IPS DF 6.9 (cell line): ENCODE measurements around the gene MARCHF3.

Source experiments
- DNase-seq: peaks from one replicate; pipeline ENCODE4 v3.0.0-alpha.2; 2013; ENCODE audit warnings: low read depth, low spot score
- H3K27ac ChIP-seq: one replicate; pipeline ENCODE4 v1.5.1; 2013; ENCODE audit warnings: low read length, control low read depth
- H3K27me3 ChIP-seq: 2 replicates; pipeline ENCODE4 v1.6.1; 2013; ENCODE audit warnings: mild to moderate bottlenecking, low read length; ENCODE audit not compliant: control insufficient read depth, insufficient read depth
- H3K36me3 ChIP-seq: 2 replicates; pipeline ENCODE4 v1.6.1; 2013; ENCODE audit warnings: low read length; ENCODE audit not compliant: control insufficient read depth, insufficient read depth
- H3K4me1 ChIP-seq: 2 replicates; pipeline ENCODE4 v1.6.1; 2013; ENCODE audit warnings: low read length; ENCODE audit not compliant: control insufficient read depth, insufficient read depth
- H3K4me3 ChIP-seq: 2 replicates; pipeline ENCODE4 v1.5.1; 2013; ENCODE audit warnings: mild to moderate bottlenecking, low read length
- H3K9me3 ChIP-seq: 2 replicates; pipeline ENCODE4 v1.6.1; 2013; ENCODE audit warnings: low read length, inconsistent platforms; ENCODE audit not compliant: control insufficient read depth, insufficient read depth
- WGBS: extraction: QIAGEN DNeasy Blood & Tissue Kit; methylation state at CpG from one replicate; pipeline ENCODE4 v1.1.7; 2013; ENCODE audit warnings: mixed read lengths, missing lambda C conversion rate; ENCODE audit not compliant: insufficient read length, insufficient coverage; 5-methylcytosine and 5-hydroxymethylcytosine counted together

MARCHF3 gene

GRCh38 chr5:127046343-127047072 lies 16.1 kb upstream of the MARCHF3 start:
- H3K27ac ChIP-seq = no peak overlapping the region
- H3K4me1 ChIP-seq = no peaks in the 10 kb centered on the region
- H3K36me3 ChIP-seq = 0 out of 2 replicates have a peak, but pooled peaks cover 2% of the 10 kb centered on the region
- no peaks in the 10 kb centered on the region for H3K27me3 ChIP-seq
- WGBS = no CpG with 5 or more reads among the region's 4 CpGs
- no peak for DNase-seq
- no peak overlapping the region for H3K4me3 ChIP-seq
- no peaks in the 10 kb centered on the region for H3K9me3 ChIP-seq

- H3K4me1 ChIP-seq = peaks cover 2% of the 10 kb centered on the region; the same call in 1 of the 2 replicates
- no peak overlapping the region for H3K4me3 ChIP-seq
- H3K36me3 ChIP-seq = 0 out of 2 replicates have a peak, but pooled peaks cover 2% of the 10 kb centered on the region
- no peak overlapping the region for H3K27ac ChIP-seq
- no peaks in the 10 kb centered on the region for H3K9me3 ChIP-seq
- WGBS = no CpG with 5 or more reads among the region's 2 CpGs
- no peaks in the 10 kb centered on the region for H3K27me3 ChIP-seq
- no peak for DNase-seq
Measured at GRCh38 chr5:127042593-127042992, 12.2 kb upstream of the MARCHF3 start.

GRCh38 chr5:127041571-127041970 lies 11.2 kb upstream of the MARCHF3 start:
- no peaks in the 10 kb centered on the region for H3K27me3 ChIP-seq
- no peak overlapping the region for H3K27ac ChIP-seq
- H3K4me3 ChIP-seq = no peak overlapping the region
- DNase-seq = no peak
- H3K4me1 ChIP-seq = peaks cover 2% of the 10 kb centered on the region; the same call in 1 of the 2 replicates
- WGBS = no CpG with 5 or more reads among the region's 3 CpGs
- H3K9me3 ChIP-seq = no peaks in the 10 kb centered on the region
- 0 out of 2 replicates have a peak, but pooled peaks cover 2% of the 10 kb centered on the region for H3K36me3 ChIP-seq

- H3K9me3 ChIP-seq = no peaks in the 10 kb centered on the region
- no peak overlapping the region for H3K4me3 ChIP-seq
- H3K27me3 ChIP-seq = no peaks in the 10 kb centered on the region
- DNase-seq = no peak
- H3K4me1 ChIP-seq = peaks cover 2% of the 10 kb centered on the region; the same call in 1 of the 2 replicates
- no peak overlapping the region for H3K27ac ChIP-seq
- WGBS = no CpG with 5 or more reads among the region's 9 CpGs
- H3K36me3 ChIP-seq = no peaks in the 10 kb centered on the region
Measured at GRCh38 chr5:127040796-127041520, 10.6 kb upstream of the MARCHF3 start.

GRCh38 chr5:127038550-127038949 lies 8.2 kb upstream of the MARCHF3 start:
- Histone ChIP-seq H3K4me1 (peaks cover 2% of the 10 kb centered on the region; the same call in 1 of the 2 replicates), H3K9me3 (no peaks in the 10 kb centered on the region), H3K27ac (no peak overlapping the region), H3K27me3 (no peaks in the 10 kb centered on the region), H3K36me3 (no peaks in the 10 kb centered on the region), H3K4me3 (no peak overlapping the region)
- no CpG with 5 or more reads among the region's 4 CpGs for WGBS
- DNase-seq = no peak

- Histone ChIP-seq H3K4me3 (no peak overlapping the region), H3K27me3 (peaks cover 4% of the 10 kb centered on the region; the same call in 1 of the 2 replicates), H3K9me3 (no peaks in the 10 kb centered on the region), H3K36me3 (no peaks in the 10 kb centered on the region), H3K27ac (no peak overlapping the region), H3K4me1 (peaks cover 5% of the 10 kb centered on the region; the same call in 1 of the 2 replicates)
- no CpG with 5 or more reads among the region's 2 CpGs for WGBS
- no peak for DNase-seq
Measured at GRCh38 chr5:127031863-127032232, 1.5 kb upstream of the MARCHF3 start.

GRCh38 chr5:127031147-127031862 lies 947 bp upstream of the MARCHF3 start:
- H3K27ac ChIP-seq = no peak overlapping the region
- DNase-seq = no peak

GRCh38 chr5:127029581-127030258 lies 638 bp downstream of the MARCHF3 start:
- H3K27me3 ChIP-seq = peaks cover 4% of the 10 kb centered on the region; the same call in 1 of the 2 replicates
- H3K36me3 ChIP-seq = no peaks in the 10 kb centered on the region
- no peak for DNase-seq
- H3K4me1 ChIP-seq = peaks cover 5% of the 10 kb centered on the region; the same call in 1 of the 2 replicates
- H3K9me3 ChIP-seq = no peaks in the 10 kb centered on the region
- H3K27ac ChIP-seq = no peak overlapping the region
- WGBS = no CpG with 5 or more reads among the region's 51 CpGs
- H3K4me3 ChIP-seq = peak overlapping the region; percentile 88

More at GRCh38 chr5:127031147-127031862, 947 bp upstream of the MARCHF3 start:
- peaks cover 4% of the 10 kb centered on the region; the same call in 1 of the 2 replicates for H3K27me3 ChIP-seq
- WGBS = no CpG with 5 or more reads among the region's 45 CpGs
- H3K4me1 ChIP-seq = peaks cover 5% of the 10 kb centered on the region; the same call in 1 of the 2 replicates
- H3K9me3 ChIP-seq = no peaks in the 10 kb centered on the region
- H3K36me3 ChIP-seq = no peaks in the 10 kb centered on the region
- H3K4me3 ChIP-seq = peak overlapping the region; percentile 88; the same call in 1 of the 2 replicates

GRCh38 chr5:127028822-127029457 lies 1.4 kb downstream of the MARCHF3 start:
- Histone ChIP-seq H3K36me3 (no peaks in the 10 kb centered on the region), H3K4me1 (peaks cover 5% of the 10 kb centered on the region; the same call in 1 of the 2 replicates), H3K4me3 (no peak overlapping the region; the same call in 1 of the 2 replicates), H3K9me3 (no peaks in the 10 kb centered on the region), H3K27ac (no peak overlapping the region), H3K27me3 (peaks cover 4% of the 10 kb centered on the region; the same call in 1 of the 2 replicates)
- DNase-seq = no peak
- 100% methylated on average over 2 of the region's 12 CpGs for WGBS
